Activated CD4-positive, alpha-beta T cell treated with anti-CD3 and anti-CD28 coated beads for 24 hours (primary cell): ENCODE measurements around the gene FKBP15.
A peak's percentile ranks its signal among the peaks of the same experiment; 100 is the strongest.
"Not testable (repeated sequence)": the region's sequence is repeated elsewhere in the genome, so short reads cannot be mapped to it uniquely, and the experiment has no call there.

Experiments used
- DNase-seq, 2 donors: peaks; one replicate each; pipeline ENCODE4 v3.0.0-alpha.2; 2020; ENCODE audit warnings: low read depth in 2 of 2

The FKBP15 gene, protein sequence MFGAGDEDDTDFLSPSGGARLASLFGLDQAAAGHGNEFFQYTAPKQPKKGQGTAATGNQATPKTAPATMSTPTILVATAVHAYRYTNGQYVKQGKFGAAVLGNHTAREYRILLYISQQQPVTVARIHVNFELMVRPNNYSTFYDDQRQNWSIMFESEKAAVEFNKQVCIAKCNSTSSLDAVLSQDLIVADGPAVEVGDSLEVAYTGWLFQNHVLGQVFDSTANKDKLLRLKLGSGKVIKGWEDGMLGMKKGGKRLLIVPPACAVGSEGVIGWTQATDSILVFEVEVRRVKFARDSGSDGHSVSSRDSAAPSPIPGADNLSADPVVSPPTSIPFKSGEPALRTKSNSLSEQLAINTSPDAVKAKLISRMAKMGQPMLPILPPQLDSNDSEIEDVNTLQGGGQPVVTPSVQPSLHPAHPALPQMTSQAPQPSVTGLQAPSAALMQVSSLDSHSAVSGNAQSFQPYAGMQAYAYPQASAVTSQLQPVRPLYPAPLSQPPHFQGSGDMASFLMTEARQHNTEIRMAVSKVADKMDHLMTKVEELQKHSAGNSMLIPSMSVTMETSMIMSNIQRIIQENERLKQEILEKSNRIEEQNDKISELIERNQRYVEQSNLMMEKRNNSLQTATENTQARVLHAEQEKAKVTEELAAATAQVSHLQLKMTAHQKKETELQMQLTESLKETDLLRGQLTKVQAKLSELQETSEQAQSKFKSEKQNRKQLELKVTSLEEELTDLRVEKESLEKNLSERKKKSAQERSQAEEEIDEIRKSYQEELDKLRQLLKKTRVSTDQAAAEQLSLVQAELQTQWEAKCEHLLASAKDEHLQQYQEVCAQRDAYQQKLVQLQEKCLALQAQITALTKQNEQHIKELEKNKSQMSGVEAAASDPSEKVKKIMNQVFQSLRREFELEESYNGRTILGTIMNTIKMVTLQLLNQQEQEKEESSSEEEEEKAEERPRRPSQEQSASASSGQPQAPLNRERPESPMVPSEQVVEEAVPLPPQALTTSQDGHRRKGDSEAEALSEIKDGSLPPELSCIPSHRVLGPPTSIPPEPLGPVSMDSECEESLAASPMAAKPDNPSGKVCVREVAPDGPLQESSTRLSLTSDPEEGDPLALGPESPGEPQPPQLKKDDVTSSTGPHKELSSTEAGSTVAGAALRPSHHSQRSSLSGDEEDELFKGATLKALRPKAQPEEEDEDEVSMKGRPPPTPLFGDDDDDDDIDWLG

GRCh38 chr9:113221003-113221799 is at the start of gene FKBP15, which contains the start of gene SLC31A1:
Gene FKBP15 (minus strand): TSS chr9:113221277. CDS start chr9:113221243, 34 bp downstream.
Gene SLC31A1 (plus strand): TSS chr9:113221544. CDS start chr9:113256149, 34,605 bp downstream.
- peak; percentile 95 for DNase-seq

- no peak for DNase-seq
These were observed 48.8 kb upstream of the FKBP15 start for GRCh38 chr9:113269871-113270270.

- no peak for DNase-seq
These were observed 48.3 kb upstream of the FKBP15 start for GRCh38 chr9:113269355-113269754.

DNA sequence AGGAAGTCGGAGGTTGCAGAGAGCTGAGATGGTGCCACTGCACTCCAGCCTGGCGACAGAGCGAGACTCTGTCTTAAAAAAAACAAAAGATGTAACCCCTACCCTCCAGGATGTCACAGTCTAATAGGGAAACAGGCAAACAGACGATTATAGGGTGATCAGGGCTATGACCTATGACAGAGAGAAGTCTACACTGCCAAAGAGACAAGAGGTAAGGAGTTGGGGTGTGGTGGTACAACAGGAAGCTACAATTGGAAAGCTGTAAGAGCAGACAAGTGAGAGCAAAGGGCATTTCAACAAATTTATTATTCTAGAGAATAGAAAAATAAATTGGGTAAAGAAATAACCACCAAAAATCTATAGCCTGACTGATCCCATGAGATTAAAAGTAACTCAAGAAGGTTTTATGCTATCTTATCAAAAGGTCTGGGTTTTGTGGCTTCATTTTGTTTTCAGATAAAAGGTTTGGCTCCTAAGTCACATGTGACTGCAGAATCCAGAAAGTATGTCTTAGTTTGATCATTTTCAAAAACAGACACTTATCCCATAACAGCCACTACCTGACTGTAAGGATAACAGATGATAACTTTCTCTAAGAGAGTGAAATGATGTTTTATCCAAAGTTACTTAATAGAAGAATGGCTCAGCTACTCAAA is 47.0 kb upstream of the FKBP15 start:
- DNase-seq = no peak

DNA sequence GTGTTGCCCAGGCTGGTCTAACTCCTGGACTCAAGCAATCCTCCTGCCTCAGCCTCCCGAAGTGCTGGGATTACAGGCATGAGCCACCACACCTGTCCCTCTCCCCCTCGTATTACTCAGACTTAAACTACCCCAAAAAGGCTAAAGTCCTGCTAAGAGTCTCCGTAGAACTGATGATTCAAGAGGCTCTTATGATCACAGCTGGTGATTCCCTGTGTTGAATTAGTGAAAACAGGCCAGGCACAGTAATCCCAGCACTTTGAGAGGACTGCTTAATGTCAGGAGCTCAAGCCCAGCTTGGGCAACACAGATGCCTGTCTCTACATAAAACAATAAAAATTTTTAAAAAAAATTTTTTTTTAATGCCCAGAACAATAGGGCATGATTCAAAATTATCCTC is 45.1 kb upstream of the FKBP15 start:
- no peak for DNase-seq

DNA sequence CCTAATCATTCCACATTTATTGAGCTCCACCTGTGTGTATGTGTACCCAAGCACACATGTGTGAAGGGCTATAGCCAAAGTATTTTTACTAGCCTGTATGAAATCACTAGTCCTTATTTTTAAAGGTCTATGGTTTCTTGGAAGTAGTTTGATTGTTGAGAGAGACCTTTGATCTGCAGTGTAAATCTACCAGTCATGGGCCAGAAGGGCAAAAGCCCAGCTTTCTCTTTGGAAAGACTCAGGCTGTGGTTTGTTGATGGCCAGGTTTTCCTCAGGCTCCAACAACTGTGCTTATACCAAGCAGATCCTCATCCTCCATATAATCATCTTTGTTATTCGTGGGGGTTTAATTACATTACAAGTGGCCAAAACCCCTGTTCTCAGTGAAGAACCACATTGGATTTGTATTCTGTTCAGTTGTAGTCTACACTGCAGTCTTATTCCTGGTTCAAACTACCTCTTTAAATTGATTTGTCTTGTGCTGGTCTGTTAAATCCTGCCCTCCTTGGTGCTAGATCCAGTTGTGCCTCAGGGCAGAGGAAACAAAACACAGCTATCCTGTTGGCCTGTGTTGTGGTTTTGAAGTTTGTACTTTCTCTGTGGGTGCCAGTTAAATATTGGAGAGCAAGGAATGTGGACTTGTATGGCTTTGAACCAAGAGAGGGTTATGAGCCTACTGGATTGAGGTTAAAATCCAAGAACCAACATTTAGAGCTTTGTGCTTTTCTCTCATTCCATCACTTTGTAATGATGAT is 41.0 kb upstream of the FKBP15 start:
- no peak for DNase-seq

GRCh38 chr9:113258282-113258681 is 37.2 kb upstream of the FKBP15 start:
- no peak for DNase-seq

- no peak for DNase-seq
These were observed 36.8 kb upstream of the FKBP15 start for GRCh38 chr9:113257863-113258262.

DNA sequence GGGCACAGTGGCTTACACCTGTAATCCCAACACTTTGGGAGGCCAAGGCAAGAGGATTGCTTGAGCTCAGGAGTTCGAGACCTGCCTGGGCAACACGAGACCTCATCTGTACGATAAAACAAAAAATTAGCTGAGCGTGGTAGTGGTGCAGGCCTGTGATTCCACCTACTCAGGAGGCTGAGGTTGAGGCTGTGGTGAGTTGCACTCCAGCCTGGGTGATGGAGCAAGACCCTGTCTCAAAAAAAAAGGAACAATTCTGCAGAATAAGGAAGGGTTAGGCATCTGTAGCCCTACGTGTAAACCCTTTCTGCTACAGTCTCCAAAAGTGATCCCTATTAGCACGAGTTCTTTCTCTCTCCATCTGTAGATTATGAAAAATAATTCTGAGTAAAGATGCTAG is 34.4 kb upstream of the FKBP15 start:
- no peak for DNase-seq

DNA sequence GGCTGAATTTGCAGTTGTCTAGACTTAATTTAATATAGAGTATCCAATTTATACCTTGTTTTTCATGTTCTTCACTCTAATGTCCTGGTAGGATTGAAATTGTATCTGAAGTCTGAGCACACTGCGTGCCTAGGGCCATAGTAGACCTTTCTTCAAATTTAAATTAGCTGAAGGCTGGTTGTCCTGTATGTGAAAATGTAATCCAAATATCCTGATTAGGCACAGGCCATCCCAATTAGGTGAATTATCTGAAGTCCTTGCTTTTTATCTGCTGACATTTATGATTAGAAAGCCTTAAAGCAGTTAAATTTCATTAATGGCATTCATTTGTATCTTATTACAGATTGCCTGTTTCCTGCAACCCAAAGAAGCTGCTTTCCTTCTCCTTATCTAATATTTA is 33.9 kb upstream of the FKBP15 start:
- no peak for DNase-seq

- DNase-seq = no peak
These were observed 29.7 kb upstream of the FKBP15 start for GRCh38 chr9:113250807-113251206.

- DNase-seq = not testable (repeated sequence)
These were observed 28.6 kb upstream of the FKBP15 start for GRCh38 chr9:113249661-113250060.

GRCh38 chr9:113247640-113248039 is 26.6 kb upstream of the FKBP15 start:
- no peak for DNase-seq

DNA sequence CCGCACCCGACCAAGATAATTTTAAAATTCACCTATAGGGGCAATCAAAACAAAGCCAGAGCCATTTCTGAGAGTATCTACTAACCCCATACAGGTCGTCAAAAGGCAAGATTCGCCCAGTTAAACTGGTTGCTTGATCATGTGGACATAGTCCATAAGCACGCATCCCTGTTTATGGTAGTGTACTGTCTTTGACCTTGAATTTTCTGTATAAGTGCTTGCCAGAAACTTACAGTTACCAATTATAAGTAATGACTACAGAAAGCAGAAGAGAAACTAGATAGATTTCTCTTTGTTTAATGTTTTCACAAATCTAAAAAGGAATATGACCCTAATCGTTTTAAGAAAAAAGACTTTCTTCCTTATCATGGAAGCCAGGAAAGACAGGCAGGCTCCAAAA is 25.9 kb upstream of the FKBP15 start:
- no peak for DNase-seq

DNA sequence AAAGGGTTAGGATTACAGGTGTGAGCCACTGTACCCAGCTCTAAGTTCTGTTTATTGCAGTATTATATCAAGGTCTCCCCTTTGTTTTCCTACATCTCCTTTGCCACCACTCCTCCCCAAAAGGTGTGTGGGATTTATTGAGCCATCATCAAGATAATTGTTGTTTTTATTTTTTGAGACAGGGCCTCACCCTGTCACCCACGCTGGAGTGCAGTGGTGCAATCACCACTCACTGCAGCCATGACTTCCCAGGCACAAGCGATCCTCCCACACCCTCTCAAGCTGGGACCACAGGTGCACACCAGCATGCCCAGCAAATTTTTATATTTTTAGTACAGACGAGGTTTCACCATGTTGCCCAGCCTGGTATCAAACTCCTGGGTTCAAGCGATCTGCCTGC is 24.8 kb upstream of the FKBP15 start:
- no peak for DNase-seq

- no peak for DNase-seq
These were observed 23.5 kb upstream of the FKBP15 start for GRCh38 chr9:113244556-113244955.

GRCh38 chr9:113241161-113241560 is 20.1 kb upstream of the FKBP15 start:
- no peak for DNase-seq

DNA sequence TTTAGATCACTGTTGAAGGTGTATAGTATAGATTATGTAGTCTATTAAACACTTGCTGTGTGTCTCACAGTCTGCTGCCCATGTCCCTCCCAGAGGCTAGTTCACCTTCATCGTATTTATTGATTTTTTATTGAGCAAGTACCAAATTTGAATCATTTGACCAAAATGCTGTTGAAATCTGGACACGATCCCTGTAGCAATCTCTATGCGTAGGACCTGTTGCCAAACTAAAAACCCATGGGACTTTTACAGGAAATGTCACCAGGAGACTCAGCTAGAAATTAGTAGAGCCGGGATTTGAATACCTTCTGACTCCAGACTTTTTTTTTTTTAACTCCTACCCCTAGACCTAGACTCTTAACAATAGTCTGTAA is 17.8 kb upstream of the FKBP15 start:
- DNase-seq = no peak

GRCh38 chr9:113238202-113238858 is 17.3 kb upstream of the FKBP15 start:
- no peak for DNase-seq
